Stimulated activated CD4-positive, alpha-beta T cell treated with anti-CD3 and anti-CD28 coated beads, Interleukin-1b, Interleukin-23, amount 100 ng/mL, for 24 hours (primary cell): Measurements from ENCODE around the gene GRAMD1A.
"Not testable (repeated sequence)": the region's sequence is repeated elsewhere in the genome, so short reads cannot be mapped to it uniquely, and the experiment has no call there.

Experiments
- DNase-seq, 4 experiments: peaks; one replicate each; pipeline ENCODE4 v3.0.0-alpha.2; 2020; ENCODE audit warnings: low read depth in 4 of 4, low spot score in 1 of 4

Gene GRAMD1A

DNA sequence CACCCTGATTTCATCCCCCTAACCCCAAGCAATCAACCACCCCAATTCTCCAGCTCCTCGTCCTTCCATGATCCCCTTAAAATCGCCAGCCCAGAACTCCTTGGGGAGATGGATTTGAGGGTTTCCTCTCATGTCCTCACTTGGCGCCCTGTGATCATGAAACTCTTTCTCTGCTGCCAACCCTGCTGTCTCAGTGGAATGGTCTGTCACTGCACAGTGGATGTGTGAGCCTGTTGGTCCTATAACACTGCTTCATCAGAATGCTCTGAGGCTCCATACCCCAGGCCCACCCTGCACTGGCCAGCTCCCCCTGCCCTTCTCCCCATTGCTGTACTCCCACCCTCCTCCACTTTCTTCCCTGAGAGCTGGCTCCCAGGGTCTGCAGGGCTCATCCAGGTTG lies 23.5 kb upstream of the GRAMD1A start:
- no peak for DNase-seq

DNA sequence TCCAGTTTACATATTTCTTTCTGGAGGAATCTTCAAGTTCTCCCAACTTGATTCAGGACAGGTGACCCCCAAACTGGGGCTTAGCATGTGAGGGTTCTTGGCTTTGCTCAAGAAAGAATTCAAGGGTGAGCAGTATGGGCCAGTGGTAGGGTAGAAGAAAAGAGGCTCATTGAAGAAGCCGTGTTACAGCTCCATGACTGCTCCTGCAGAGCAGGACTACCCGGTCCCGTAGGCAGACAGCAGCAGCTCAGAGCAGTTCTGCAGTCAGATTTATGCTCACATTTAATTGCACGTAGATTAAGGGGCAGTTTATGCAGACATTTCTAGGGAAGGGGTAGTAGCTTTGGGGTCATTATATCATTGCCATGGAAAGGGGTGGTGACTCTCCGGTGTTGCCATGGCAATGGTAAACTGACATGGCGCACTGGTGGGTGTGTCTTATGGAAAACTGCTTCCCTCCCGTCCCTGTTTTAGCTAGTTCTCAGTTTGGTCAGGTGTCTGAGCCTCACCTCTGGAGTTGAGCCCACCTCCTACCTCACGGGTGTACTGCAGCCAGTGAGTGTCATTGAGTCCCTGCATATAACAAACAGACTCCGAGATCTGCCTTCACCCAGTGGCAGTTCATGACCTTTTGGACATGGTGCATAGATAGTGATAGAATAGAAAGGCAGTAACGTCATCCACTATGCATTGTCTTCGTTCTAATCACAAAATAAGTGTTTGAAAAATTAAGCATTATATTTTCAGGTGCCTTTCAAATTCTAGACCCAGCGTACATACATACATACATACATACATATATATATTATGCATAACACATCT lies 20.1 kb upstream of the GRAMD1A start:
- DNase-seq: no peak

DNA sequence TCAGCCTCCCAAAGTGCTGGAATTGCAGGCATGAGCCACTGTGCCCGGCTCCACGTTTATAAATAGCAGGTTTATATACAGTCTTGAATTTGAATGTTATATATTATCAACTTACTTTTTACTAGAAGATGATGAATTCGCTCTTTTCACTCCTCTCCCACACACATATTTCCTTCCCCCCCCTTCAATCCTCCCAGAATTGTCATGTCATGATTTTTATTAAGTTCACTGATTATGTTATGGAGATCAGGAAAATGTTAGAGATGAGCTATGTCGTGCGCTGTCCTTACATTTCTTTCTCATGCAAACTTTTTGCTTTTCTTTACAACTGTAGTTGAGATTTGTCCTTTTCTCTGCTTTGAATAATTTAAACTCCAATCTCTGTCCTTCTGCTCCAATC lies 17.8 kb upstream of the GRAMD1A start:
- DNase-seq: no peak

DNA sequence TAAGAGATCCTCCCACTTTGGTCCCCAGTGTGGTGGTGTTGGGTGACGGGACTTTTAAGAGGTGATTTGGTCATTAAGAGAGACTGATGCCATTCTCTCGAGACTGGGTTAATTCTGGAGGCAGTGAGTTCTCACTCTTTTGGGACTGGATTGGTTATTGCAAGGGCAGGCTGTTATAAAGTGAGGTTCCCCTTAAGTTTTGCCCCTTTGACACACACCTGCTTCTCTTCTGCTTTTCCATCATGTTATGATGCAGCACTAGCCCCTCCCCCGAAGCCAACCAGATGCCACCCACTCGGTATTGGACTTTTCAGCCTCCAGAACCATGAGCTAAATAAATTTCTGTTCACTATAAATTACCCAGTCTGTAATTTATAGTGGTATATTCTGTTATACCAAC lies 16.3 kb upstream of the GRAMD1A start:
- no peak for DNase-seq

DNA sequence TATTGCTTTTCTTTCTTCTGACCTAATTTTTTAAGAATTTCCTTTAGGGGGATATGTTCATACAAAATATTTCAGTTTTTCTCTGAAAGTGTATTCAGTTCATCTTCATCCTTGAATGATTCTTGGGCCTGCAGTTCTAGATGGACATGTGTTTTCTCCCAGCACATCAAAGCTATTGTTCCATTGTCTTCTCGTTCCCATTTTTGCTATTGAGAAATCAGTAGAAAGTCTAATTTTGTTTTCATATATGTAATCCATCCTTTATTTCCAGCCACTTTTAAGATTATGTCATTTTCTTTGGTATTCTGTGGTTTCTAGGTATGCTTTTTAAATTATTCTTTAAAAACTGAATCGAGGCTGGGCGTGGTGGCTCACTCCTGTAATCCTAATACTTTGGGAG lies 15.8 kb upstream of the GRAMD1A start:
- DNase-seq: no peak

DNA sequence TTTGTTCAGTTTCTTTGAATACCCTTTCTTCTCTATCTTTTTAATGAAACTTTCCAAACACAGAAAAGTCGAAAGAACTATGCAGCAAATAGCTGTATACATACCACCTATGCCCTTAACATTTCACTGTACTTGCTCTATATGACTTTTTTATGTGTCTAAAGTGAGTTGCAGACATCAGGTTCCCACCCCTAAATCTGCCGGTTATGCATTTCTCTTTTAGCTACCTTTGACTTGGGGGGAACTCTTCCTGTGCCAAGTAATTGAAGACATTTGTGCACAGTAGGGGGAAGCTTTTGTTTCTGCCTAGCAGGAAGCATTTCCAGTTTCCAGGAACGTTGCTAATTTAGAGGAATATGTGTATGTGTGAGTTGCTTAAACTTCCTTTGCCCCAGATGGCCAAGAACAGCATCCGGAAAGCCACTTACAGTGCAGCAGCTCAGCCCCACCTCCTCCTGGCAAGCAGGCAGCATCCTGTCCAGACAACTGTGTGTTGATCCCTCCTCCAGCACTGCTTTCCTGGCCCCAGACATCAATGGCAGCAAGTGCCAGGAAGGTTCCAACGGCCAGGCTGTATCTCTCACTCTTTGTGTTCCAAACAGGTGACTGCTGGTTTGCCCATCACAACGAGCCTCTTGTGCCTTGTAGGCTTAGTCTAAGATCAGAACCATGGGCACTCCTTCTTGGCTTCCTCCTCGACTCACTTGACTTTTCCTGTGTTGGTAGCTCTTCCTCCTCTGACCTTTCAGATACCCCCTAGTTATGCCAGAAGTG lies 14.7 kb upstream of the GRAMD1A start:
- no peak for DNase-seq

DNA sequence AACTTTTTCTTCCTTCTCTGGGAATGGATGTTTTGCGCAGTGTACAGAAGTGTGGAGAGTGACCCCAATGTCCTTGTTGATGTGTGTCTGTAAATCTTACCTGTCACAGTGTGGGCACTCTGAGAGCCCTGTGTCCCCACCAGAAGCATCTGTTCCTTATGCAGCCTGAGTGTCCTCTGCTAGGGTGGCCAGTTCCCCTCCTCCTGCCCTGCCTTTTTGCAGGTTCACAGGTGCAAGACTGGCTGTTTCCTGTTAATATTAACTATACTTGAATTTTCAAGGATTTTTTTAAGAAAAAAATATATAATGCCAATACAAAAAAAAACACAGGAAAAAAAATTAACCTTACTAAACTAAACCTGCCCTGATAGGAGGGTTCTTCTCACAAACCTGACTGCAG lies 12.0 kb upstream of the GRAMD1A start:
- no peak for DNase-seq

DNA sequence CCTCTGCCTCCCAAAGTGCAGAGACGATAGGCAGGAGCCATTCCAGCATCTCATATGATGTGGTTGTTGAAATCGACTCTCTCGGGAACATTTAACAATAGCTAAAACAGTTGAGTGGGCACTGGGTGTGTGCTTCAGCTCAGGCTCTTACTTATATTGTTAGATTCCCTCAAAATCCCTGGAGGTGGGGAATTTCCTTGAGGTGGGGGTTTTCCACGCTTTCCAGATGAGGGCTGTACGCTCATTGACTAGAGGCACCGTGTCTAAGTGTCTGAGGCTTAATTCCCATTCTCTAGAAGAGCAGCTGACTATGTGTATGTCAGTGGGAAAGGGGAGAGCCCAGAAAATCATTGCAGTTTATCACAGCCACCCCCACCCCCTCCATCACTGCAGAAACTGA lies 10.8 kb upstream of the GRAMD1A start:
- DNase-seq: no peak

DNA sequence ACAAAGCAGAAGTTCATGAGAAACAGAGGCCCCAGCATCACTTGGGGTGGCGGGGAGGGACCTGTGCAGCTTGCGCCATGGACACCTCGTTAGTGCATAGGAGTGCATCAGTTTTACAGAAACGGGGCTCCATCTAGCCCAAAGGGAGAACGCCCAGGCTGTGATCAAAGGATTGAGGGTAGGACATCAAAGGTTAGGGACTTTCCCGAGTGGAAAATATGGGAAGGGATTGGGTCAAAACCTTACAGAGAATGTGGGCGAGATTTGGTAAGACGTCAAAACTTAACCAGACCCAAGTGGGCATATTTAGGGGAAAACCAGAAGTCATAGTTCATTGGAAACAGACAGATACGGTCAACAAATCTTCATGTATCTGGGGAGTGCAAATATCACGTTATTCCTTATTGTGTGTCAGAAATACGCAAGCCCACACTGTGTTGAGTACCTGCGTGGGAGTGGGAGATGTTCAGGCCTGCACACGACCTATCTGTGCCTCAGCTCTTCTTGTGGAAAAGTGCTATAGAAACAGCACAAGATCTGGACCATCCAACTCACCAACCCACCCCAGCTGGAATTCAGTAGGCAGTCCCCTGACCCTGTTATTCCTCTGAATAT lies 9.4 kb upstream of the GRAMD1A start:
- DNase-seq: no peak

DNA sequence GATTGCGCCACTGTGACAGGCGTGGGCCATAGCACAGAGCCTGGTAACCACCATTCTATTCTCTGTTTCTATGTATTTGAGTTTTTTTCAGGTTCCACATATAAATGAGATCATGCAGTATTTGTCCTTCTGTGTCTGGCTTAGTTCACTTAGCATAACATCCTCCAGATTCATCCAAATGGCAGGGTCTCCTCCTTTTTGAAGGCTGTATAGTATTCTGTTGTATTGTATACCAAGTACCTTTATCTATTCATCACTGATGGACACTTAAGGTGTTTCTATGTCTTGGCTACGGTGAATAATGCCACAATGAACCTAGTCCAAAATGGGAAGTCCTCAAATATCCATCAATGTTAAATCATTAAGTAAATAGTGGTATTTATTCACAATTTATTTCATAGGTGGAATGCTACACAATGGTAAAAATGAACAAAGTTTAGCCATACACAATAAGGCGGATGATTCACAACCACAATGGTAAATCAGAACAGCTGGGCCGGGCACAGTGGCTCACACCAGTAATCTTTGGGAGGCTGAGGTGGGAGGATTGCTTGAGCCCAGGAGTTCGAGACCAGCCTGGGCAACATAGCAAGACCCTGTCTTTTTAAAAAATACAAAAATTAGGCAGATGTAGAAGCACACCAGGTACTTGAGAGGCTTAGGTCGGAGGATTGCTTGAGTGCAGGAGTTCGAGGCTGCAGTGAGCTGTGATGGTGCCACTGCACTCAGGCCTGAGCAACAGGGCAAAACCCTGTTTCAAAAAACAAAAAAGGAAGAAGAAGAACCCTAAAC lies 8.4 kb upstream of the GRAMD1A start:
- DNase-seq: no peak

DNA sequence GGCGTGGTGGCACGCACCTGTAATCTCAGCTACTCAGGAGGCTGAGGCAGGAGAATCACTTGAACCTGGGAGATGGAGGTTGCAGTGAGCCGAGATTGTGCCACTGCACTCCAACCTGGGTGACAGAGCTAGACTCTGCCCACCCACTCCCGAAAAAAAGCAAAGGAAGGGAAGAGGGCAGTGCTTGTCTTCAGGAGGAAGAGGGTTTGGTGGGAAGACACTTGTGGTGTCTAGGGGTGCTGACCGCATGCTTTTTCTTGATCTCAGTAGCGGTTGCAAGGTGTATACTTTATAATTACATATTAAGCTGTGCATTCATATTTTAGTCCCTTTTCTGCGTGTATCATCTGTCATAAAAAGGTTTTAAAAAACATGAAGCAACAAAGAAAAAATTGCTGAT lies 7.5 kb upstream of the GRAMD1A start:
- DNase-seq: not testable (repeated sequence)

DNA sequence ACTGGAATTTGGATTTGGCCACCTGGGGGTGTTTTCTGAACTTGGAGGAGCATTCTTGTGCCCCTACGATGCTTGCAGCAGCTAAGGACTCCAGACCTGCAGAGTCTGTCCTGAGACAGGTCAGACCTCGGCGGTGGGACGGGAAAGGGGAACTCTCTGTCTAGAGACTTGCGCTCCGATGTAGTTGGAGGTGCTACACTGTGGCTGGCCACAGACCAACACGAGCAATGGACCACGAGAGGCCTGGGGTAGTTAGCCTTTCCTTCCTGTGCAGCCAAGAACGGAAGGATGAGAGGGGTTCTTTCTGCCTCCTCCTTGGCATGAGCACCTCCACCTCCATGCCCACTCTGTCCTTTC lies 5.9 kb upstream of the GRAMD1A start:
- DNase-seq: no peak

DNA sequence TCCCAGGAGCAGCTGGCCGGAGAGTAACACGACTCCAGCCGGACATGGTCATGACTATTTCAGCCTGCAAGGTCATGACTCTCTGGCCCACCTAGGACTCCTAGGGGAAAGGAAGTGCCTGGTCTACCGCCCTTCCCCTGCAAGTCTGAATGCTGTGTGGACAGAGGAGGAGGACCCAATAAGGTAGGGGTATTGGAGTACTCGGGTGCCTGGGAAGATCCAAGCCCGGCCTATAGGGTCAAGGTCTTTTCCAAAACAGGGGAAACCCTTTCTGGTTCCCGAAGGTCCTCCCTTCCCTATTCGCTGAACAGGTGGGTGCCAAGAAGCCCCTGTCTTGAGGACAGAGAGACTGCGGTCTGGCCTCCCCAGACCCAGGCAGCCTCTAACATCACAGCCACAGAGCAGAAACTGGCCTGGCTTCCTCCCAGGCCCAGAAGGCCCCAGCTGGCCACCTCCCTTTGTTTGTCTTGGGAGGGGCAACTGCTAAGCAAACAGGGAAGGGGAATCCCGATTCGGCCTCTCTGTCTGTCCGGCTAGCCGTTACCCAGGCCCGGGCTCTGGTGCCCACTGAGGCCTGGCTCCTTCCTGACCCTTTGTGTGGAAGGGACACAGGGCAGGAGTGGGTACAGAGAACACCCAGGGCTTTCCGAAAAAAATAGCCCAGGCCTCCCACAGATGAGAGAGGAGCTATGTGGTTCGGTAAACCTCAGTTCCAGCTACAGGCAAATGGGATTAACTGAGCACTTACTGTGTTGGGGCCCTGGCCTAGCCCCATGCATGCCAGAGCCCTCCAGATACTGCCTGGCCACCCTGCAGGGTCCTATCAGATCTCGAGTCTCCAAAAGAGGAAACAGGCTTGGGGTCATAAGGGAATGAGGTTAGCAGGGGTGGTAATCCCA lies 5.2 kb upstream of the GRAMD1A start:
- DNase-seq: no peak

DNA sequence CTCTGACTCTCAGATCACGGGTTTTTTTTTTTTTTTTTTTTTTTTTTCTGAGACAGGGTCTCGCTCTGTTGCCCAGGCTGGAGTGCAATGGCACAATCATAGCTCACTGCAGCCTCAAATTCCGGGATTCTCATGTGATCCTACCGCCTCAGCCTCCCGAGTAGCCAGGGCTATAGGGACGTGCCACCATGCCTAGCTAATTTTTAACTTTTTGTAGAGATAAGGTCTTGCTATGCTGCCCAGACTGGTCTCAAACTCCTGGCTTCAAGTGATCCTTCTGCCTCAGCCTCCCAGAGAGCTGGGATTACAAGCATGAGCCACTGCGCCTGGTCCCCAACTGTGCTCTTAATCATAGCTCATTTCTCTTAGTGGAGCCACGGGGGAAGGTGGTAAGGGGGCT lies 4.6 kb upstream of the GRAMD1A start:
- DNase-seq: no peak

DNA sequence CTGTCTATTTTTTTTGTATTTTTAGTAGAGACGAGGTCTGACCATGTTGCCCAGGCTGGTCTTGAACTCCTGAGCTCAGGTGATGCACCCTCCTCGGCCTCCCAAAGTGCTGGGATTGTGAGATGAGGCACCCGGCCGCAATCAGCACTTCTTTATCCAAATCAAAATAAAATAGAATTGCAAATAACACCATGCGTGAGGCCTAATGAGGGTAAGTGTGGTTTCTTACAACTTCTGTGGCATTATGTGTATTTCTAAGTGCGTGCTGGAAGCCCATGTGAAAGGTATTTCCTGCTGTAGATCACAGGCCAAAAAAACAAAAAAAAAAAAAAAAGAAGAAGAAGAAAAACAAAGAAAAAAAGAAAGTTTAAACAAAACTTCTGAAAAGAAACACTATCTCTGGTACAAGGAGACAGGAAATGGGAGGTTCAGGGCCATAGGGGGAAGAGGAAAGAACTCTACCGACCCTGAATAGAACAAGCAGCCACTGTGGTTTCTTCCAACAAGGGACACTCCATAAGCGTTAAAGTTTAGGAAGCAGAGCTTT lies 3.0 kb upstream of the GRAMD1A start:
- DNase-seq: no peak

DNA sequence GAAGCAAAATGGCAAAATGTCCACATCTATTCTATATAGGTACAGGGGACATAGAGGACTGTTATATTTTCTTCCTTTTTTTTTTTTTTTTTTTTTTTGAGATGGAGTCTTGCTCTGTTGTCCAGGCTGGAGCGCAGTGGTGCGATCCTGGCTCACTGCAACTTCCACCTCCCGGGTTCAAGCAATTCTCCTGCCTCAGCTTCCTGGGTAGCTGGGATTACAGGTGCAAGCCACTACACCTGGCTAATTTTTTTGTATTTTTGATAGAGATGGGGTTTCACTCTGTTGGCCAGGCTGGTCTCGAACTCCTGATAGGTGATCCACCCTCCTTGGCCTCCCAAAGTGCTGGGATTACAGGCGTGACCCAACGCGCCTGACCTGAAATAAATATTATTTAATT lies 1.9 kb upstream of the GRAMD1A start:
- DNase-seq: not testable (repeated sequence)

DNA sequence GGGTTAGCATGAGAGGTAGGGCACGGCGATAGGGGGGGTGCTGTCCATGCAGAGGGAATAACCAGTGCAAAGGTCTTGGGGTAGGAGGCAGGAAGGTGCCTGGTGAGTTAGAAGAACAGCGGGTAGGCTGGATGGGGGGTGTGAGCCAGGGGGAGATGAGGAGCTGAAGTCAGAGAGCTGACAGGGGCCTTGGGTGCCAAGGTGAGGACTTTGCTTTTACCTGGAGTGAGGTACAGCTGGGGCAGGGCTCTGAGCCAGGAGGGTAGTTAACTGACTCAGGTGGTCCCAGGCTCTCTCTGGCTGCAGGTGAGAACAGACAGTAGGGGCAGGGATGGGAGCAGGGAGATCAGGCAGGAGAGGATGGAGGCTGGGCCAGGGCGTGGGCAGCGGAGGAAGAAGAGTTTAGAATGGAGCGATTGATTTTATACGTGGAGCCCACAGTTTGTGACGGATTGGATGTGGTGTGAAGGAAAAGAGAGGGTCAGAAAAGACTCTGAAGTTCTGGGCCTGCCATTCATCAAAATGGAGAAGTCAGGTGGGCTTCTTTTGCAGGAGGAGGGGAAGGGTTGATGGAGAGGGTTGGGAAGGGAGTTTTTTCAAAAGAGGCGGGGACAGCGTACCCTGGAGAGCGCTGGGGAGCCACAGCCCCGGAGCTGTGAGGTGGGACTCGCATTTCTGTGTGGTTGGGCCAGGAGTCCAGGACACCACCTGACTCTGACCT lies 1.2 kb upstream of the GRAMD1A start:
- DNase-seq: no peak

DNA sequence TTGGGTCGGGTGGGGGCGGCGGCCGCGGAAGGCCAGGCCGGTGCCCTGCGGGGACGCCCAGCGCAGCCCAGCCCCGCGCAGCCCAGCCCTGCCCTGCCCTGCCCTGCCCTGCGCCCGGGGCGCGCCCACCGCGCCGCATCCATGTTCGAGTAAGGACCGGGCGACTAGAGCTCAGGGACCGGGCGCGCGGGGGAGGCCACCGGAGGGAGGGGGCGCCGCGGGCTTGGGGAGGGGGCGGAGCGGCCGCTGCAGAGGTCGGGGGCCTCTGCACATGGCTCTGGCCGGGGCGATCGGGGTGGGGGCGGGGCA lies 169 bp downstream of the GRAMD1A start:
- DNase-seq: no peak

DNA sequence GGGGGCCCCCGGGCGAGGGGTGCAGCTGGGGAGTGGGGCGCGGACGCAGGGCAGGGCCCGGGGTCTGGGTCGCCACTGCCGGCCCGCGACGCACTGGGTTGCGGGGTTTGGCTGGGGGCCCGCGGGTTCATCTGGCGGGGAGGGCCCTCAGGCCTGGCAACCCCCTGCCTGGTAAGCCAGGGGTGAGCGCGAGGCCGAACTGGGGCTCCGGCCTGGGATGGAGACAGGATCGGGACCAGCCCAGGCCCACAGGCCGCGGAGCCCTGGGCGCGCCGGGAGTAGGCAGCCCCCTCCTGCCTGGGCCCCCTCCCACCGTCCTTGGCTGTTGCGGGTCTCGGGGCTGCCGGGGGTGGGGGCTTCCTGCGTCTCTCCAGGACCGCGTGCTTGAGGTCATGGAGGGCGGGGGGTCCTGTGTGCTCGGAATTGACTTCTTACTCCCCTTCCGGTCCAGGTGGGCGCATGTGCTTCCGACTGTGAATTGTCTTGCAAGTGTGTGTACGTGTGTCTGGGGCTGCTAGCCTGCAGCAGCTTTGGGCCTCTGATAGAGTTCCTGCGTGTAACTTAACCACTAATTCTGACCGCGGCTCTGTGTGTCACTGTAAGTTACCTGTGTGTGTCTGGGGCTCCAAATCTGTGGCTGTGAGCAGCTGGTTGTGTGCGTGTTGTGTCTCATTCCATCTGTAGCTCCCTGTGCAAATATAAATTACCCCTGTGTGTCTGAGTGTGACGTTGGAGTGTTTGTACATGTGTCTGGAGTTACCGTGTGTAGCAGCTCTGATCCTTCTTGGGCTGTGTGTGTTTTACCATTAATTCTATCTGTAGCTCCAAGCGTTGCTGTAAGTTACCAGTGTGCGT lies 751 bp downstream of the GRAMD1A start:
- peak in 2 of 4 experiments; percentile 42 to 54 for DNase-seq
